ENCODE measurements around the gene NEU2. TPM values are rescaled to one million over a fixed set of nuclear protein-coding genes. Genes with fewer than 3 reads are reported as not detected.

Gene NEU2
- total and polyA plus RNA-seq, 2 of the 13 experiments (the other 11 are each of a cell fraction or from before 2014, with no cell fraction given): not detected

GRCh38 chr2:233062451-233062850 is 30.0 kb downstream of the NEU2 start:
- DNase-seq (ENCODE audit: low spot score) (peak; percentile 37), ATAC-seq (peak; percentile 7), FAIRE-seq (no peak)
- Histone ChIP-seq H3K9ac (ENCODE audit: insufficient read depth, low read depth, low read length) (peak overlapping the region; percentile 72), H3K36me3 (replicated peaks in 1 of 2; ENCODE audit: control insufficient read depth in 1 of 2, insufficient read depth in 2 of 2, low read length in 2 of 2) (no peaks in the 10 kb centered on the region), H3K27ac (ENCODE audit: extremely low read length, insufficient read depth, low read length) (peak overlapping the region; percentile 82), H3K79me2 (ENCODE audit: insufficient read depth, low read length) (no peaks in the 10 kb centered on the region), H2AFZ (ENCODE audit: low read length) (no peak overlapping the region), H4K20me1 (ENCODE audit: insufficient read depth, low read length) (0 out of 2 replicates have a peak, but pooled peaks cover 3% of the 10 kb centered on the region), H3K27me3 (ENCODE audit: control insufficient read depth in 1 of 2, insufficient read depth in 2 of 2, low read length in 2 of 2) (no peaks in the 10 kb centered on the region; a peak in 1 of 5 replicates), H3K4me2 (ENCODE audit: low read depth, low read length) (peak overlapping the region; percentile 97), H3K9me3 (ENCODE audit: low read length) (no peaks in the 10 kb centered on the region), H3K4me1 (ENCODE audit: insufficient read depth, low read length) (peaks cover 84% of the 10 kb centered on the region), H3K4me3 (replicated peaks in 1 of 3; ENCODE audit: insufficient read depth in 1 of 3, low read depth in 2 of 3, low read length in 3 of 3) (peak overlapping the region; percentile 66 to 87 (median 80))
- WGBS (ENCODE audit: low lambda C conversion rate): 6% methylated on average over 2 of the region's 4 CpGs
- intact Hi-C loops (cut with micrococcal nuclease; ENCODE audit: unreplicated experiment): loop anchor here (2.0 to 5.0 kb wide), 2 partner anchors 50 to 60 kb away; partner anchors contain the start of gene NGEF
- ChIA-PET POLR2A (interaction anchor here (1.2 to 4.0 kb wide), 3 partner anchors 45 to 207 kb away, joined by 3 to 40 read pairs (median 24); partner anchors contain the start of gene NGEF), CTCF (ENCODE audit: low intra/inter-chr PET ratio, low total read pairs) (no interaction called here)
- in situ Hi-C loops (cut with HindIII; ENCODE audit: extremely low pct_ligation_motif_present, low pct_unique_long_range_greater_than_20kb): no loop called here
- no TSS peak for BruUV-seq (replicated peaks)
- TF ChIP-seq ZNF263 (CRISPR knock-in tag; IDR thresholded peaks at IDR 0.05) (0 out of 2 replicates have a peak, but pooled peaks have one; percentile 4), ARHGAP35 (CRISPR knock-in tag; IDR thresholded peaks at IDR 0.05; ENCODE audit: borderline replicate concordance) (0 out of 2 replicates have a peak, but pooled peaks have one; percentile 32), ATF4 (CRISPR knock-in tag; IDR thresholded peaks at IDR 0.05) (no peak), SNAPC2 (CRISPR knock-in tag; IDR thresholded peaks at IDR 0.05) (0 out of 2 replicates have a peak, but pooled peaks have one; percentile 8), SALL2 (CRISPR knock-in tag; IDR thresholded peaks at IDR 0.05) (0 out of 2 replicates have a peak, but pooled peaks have one; percentile 12), PRDM15 (CRISPR knock-in tag; IDR thresholded peaks at IDR 0.05) (peak; percentile 6; the same call in 1 of the 2 replicates), ZNF556 (CRISPR knock-in tag; IDR thresholded peaks at IDR 0.05; ENCODE audit: borderline replicate concordance) (0 out of 2 replicates have a peak, but pooled peaks have one; percentile 7), ATF7 (IDR thresholded peaks at IDR 0.05) (no peak), ATF7 (CRISPR knock-in tag; IDR thresholded peaks at IDR 0.05) (0 out of 2 replicates have a peak, but pooled peaks have one; percentile 2), THYN1 (CRISPR knock-in tag; IDR thresholded peaks at IDR 0.05; ENCODE audit: borderline replicate concordance, low read depth) (no peak), THAP9 (CRISPR knock-in tag; IDR thresholded peaks at IDR 0.05; ENCODE audit: borderline replicate concordance) (no peak)

Measured in HepG2 (cell line).